Measurements from ENCODE around the gene GADL1.

Gene GADL1

DNA sequence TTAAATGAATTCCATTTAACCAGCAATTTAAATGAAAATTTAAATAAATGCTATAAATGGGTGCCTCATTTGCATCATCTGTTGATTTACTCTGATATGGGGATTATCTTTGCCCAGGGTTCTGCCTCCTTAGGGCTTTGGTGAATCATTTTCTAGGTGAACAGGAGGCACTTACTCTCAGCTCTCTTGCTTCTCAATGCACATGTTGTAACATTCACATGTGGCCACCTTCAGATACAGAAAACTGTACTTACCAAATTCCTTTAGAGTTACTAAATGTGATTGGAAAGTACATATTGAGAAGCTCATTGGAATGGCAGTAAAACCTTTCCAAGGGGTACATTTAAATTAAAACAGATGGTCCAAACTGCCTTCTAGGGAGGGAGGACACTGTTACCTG is 20.8 kb downstream of the GADL1 start:
- DNase-seq (ENCODE audit: low spot score): no peak

DNA sequence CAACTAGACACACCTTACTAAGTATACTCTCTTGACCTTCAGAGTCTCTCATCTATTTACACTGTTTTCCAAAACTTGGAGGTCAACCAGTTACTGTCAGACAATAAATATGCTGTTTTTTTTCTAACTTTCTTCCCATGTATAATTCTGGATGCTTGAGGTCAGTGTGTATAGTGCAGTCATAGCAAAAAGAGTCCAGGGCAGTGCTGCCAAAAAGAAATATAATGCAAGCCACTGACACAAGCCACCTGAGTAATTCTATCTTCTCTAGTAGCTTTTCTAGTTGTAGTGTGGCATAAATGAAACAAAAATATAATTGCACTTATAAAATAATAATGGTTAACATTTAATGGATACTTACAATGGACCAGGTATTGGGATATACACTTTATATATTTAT is 21.6 kb downstream of the GADL1 start:
- DNase-seq (ENCODE audit: low spot score): no peak

DNA sequence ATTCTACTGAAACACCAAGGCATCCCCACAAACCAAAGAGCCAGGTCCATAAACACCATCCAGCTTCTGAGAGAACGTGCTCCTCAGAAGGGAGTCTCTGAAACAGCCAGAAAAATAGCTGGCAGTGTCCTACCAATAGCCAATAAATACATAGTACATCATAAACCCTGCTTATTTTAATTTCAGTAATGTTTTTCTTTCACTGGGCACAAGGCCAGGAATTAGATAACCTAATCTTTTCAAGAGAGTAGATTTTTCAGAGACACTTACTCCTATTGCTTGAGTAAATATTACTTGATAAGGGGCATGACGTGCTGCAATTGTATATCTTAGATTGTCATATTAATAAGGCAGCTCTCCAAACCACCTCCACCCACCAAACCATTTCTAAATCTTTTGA is 22.7 kb downstream of the GADL1 start:
- DNase-seq (ENCODE audit: low spot score): no peak

DNA sequence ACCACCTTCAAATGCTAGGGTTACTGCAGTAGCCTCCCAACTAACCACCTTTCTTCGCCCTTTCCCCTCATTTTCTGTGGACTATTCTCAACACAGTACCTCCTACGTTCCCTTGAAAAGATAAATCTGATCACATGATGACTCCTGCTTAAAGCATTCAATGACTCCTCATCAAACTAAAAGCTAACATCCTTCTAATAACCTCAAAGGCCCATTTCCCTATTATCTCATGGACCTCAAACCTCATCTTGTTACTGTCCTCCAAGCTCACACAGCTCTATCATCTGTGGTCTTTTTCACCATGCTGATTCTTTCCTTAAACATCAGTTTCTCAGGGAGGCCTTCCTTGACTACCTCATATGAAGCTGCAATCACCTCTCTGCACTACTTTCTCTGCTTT is 29.6 kb downstream of the GADL1 start:
- DNase-seq (ENCODE audit: low spot score): no peak

DNA sequence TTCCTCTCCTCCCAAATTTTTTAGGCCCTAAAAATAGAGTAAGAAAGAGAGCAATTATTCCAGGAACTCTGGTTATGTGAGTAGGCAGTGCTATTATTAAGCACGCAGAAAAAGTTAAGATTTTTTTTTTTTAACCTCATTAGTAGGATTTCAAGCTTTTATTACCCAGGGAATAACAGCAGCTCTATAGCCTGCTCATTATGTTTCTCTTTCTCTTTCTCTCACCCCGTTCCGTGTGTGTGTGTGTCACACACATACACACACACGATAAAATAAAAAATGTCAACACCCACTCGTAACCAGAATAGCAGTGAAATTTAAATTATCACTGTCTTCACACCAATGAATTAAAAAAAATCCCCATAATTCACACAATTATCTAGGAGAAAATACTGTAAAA is 30.3 kb downstream of the GADL1 start:
- no peak for DNase-seq (ENCODE audit: low spot score)

DNA sequence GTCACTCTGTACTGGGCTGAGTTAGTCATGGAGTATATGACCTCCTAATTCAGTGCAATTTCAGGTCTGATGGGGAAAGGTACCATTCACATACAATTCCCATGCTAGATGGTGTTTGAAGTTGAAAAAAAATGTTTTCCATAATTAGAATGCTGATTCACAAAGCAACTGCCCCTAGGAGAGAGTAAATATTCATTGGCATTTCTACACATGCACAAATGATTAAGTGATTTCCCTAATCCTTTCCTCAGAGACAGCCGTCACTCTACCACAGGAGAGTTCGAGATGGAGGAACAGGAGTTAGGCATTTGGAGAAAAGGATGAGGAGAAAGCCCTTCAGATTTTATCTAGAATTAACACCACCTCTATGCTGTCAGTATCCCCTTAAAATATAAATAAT is 32.5 kb downstream of the GADL1 start:
- DNase-seq (ENCODE audit: low spot score): no peak

DNA sequence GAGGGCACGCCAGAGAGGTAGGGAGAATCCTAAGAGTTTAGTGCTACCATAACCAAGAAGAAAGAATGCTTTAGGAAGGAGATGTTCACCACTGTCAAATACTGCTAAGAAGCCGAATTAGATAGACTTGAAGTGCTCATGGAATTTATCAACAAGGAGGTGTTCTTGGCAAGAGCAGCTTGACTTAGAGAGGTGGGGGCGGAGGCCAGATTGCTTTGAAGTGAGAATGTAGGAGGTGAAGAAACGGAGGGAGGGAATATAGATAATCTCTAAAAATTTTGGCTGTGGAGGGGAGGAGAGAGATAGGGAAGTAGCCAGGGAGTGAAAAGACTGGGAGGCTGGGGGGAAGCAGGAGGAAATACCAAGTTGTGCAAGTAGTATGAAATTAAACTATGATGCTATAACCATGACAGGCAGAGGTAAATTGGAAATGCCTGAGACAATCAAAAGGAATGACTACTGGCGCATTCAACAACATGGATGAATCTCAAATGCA is 35.5 kb downstream of the GADL1 start:
- no peak for DNase-seq (ENCODE audit: low spot score)

DNA sequence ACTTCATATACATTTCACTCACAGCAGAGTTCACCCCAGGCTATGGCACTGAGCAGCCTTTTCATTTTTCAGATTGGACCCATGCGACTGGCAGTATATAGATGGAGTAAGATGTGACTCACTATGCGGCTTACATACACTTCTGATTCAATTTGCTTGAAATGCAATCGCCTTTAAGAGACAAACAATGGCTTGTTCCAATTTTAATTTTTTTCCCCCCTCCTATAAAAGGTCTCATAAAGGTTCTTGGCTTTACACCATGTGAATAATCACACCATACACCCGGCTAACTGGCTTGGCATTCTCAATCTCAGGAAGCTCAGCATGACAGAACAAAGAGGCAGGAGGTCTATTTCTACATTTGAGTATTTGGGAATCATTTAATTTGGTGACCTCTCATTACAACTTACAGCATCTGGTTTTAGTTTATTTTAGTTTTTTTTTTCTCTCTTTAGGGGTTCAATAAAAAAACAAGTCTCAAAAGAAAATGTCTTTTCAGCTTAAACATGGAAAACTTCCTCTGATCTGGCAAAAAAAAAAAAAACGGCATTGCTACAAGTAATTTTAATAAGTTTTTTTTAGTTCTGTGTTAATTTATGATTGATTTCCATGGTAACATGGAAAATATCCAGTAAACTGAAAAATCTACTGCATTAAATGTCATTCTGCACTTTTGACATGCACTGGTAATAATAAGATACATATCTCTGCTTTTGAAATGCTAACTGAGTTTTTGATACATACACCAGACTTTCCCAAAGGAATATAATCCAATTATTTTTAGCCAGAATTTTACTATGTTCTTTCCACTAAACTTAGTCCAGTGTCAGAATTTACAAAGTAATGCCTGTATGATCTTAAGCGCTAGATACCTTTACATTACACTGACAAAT is 38.8 kb downstream of the GADL1 start:
- no peak for DNase-seq (ENCODE audit: low spot score)

DNA sequence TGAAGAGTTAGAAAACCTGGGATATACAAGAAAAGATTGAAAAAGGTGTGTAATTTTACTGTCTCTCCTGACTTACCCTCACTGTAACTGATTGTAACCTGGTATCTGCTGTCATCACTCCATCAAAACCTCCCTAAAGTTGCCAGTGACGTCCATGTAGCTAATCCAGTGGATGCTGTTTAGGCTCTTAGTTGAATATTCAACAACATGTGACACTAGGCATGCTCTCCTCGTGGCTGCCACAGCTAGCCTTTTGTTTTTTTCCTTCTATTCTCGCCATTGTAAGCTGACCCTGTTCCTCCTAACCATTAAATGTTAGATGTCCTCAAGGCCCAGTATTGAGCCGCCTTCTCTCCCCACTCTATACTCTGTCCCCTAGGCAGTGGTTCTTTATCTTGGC is 41.6 kb downstream of the GADL1 start:
- no peak for DNase-seq (ENCODE audit: low spot score)

DNA sequence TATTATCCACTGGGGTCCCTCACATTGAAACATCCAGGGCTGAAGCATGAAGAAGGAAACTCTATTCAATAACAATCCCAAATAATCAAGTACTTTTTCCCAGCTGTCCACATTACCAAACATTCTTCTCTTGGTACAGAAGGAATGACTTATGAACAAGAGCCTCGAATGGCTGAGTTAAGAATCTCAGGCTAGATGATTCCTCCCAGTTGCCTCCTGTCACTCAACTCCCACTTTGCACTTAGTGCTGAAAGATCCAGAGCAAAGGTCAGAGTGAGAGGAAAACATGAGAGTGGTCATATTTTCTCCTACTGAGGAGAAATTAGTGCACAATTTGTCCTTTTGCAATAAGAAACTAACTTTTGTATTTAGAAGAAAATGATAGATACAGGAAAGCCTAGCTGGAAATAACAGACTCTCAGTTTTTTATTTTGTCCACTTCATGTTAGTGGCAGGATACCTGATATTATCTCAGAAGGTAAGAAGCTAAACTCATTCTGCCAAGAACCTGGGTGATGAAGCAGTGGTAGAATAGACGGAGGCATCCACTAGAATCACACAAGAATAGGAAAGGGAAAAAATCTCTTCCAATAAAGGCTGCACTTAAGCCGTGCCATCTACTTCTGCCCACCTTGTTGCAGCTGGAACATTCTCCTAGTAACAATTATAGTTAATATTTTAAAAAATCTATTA is 46.2 kb downstream of the GADL1 start:
- DNase-seq (ENCODE audit: low spot score): no peak

DNA sequence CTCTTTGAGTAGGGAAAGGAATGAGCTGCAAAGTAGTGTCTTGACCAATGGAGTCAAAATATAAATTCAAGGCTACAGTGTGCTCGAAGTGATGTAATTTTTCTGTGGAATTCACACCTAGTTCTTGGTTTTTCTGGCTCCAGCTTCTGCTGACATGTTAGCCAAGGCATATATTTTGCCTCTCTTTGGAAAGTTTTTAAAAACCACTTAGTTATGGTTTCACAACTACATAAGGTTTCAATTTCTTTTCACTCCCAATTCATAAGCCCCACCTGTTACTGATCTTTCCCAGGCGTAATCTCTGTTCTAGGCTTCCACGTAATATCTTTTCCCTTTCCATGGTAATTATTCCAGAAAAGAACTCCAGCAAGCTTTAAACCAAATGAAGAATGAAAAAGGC is 46.9 kb downstream of the GADL1 start:
- DNase-seq (ENCODE audit: low spot score): no peak

DNA sequence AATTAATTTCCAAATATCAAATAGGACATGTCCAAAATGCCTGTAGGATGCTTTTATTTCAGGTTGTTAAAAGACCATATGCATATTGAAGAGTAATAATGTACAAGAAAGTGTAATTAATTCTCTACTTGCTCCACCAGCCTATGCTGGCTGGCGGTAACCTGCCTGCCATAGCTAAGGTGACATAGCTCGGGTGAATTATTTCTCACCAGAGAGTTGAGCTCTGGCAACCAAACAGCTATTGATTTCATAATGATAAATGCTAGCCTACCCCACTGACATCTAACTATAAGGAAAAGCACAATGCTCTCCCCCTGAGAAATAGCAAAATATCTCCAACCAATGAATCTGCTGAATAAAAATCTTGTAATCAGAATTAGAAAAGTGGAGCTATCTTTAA is 48.9 kb downstream of the GADL1 start:
- no peak for DNase-seq (ENCODE audit: low spot score)

DNA sequence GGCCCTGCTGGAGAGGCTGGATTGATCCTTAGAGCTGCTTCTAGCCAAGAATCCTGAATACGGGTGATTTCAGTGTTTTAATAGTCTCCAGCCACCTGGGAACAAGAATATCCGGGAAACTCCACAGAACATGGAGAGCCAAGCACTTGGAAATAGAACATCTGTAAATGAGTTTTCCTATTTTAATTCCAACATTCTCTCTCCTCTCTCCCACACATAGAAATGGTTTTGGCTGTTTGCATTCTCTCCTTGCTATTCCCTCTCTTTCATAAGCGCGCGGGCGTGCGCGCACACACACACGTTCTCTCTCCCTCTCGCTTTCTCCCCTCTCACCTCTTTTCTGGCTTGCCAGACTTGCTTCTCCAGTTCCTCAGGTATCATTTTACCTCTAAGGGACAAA is 50.6 kb downstream of the GADL1 start:
- no peak for DNase-seq (ENCODE audit: low spot score)

DNA sequence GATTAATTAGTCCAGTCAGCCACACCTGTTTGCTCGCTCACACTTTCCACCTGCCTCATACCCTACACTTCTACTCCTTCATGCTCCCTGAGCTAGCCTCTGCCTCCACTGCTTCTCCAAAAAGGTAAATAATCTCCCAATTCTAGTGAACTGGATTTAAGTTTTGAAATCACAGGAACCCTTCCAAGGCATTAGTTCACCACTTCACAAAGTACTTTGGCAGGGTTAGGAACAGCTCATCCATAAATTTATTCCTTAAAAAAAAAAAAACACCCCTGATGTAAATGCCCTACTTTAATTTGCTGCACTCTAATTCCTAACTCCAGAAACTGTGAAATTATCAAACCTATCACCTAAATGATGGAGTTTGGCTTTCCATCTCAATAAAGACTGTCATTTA is 58.3 kb downstream of the GADL1 start:
- no peak for DNase-seq (ENCODE audit: low spot score)

DNA sequence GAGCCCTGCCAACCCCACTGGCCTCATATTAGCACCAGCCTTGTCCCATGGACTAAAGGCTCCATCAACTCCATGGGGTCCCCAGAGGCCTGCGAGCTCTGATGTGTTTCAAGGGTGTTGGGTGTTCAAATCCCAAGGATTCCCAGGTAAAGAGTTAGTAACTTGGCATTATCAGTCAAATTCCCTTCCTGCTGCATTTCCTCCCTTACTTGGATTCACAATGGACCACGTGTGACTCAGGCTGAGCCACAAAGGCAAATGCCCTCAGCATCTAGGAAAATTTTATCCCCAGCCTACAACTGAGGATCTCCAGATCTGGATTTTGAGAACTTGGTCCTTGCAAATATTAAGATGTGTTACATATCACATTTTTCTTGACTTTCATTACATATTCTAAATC is 58.8 kb downstream of the GADL1 start:
- DNase-seq (ENCODE audit: low spot score): no peak

DNA sequence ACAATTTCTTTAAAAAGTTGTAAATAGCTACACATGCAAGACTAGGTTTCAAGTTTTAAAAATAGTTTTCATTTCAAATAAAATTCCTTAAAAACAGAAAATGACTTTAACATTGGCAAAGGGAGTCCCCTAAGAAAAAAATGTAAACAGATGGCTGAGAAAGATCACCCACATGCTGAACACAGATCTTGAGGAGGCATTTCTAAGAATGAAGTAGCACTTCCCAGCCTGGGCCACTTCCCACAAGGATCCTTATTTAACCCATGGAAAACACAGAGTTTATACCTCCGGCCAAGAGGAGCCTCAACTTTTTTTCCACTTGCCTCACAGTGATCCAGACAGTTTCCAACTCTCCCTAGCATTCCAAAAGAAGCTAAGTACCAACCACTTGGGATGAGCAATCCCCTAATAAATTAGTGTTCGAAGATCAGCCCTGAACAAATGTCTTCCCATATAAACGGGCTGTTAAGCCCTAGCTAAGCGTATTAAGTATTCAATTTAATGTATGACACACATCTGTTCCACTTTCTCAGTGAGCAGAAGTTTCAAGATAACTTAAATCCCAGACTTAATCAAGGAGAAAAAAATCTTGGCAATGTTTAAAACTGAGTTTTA is 61.4 kb downstream of the GADL1 start:
- DNase-seq (ENCODE audit: low spot score): no peak

DNA sequence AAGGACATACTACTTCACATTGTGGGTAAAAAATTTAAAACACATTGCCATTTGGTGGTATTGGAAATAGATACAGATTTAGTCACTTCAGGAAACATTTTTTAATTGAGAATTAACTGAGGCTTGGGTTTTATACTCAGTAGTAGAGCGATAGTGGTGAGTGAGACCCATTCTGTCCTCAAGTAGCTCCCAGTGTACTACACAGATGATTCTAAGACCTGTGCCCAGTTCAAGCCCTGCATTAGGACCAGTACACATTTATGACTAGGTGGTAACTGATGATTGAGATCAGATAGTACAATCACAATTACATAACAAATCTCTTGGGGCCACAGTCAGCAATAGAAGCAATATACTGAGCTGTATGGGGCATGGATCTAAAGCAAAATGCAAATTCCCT is 67.4 kb downstream of the GADL1 start:
- no peak for DNase-seq (ENCODE audit: low spot score)

DNA sequence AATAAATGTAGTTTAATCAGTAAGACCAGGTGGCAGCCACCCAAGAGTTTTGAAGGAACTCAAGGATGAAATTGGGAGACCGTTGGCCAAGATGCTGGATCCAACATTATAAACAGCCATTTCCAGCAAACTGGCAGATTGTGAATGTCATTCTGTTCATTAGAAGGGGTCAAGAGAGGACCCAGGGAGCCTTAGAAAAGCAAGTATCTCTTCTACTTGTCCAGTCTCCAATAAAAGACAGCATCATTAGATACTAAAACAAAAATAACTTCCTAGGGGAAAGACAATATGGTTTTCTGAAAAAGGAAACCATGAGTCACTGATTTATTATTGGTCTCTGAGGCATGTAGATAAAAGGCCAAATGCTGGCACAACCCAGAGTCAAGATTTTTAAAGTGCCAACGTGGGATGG is 67.9 kb downstream of the GADL1 start:
- DNase-seq (ENCODE audit: low spot score): no peak

DNA sequence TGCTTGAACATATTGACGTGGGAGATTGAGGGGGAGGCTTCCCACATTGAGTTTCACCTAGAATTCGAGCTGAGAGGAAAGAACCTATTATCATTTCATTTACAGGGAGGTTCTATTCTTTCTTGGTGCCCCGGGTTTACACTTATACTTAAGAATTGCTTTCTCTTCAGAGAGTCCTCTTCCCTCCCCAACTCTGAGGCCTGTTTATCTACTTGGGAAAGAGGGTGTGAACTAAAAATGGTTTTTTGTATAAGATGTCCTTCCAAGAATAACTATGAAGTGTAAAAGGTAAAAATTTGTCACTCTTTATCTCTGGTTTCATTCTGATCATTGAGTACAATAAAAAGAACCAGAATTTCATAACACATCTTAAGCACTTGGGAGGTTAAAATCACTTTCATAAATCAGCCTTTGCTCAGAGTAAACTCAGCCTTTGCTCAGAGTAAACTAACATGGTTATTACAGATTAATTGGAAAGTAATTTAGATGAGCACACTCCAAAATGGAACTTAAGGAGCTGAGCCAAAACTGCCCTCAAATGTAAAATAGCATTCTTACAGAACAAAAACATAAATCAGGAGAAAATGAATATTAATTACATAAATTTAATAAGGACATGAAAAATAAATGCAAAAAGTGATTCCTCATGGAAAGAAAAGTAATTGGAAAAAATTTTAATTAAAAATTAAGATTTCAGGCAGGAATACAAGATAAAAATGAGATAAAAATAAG is 75.2 kb downstream of the GADL1 start:
- no peak for DNase-seq (ENCODE audit: low spot score)

DNA sequence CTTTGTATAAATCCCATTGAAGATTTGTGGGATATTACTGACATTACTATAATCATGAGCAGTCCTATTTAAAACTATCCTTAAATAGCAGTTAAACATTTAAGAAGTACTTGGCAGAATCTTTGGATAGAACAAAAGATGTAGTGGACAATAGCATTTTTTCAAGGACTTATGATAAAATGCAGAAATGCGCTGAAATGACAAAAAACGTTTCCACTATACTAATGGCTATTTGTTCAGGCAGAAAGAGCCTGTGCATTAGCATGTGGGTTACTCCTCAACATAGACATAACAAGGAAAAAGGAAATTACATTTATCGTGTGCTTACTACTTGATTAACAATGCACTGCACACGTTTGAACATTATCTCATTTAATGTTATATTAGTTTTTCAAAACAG is 80.7 kb downstream of the GADL1 start:
- DNase-seq (ENCODE audit: low spot score): no peak

DNA sequence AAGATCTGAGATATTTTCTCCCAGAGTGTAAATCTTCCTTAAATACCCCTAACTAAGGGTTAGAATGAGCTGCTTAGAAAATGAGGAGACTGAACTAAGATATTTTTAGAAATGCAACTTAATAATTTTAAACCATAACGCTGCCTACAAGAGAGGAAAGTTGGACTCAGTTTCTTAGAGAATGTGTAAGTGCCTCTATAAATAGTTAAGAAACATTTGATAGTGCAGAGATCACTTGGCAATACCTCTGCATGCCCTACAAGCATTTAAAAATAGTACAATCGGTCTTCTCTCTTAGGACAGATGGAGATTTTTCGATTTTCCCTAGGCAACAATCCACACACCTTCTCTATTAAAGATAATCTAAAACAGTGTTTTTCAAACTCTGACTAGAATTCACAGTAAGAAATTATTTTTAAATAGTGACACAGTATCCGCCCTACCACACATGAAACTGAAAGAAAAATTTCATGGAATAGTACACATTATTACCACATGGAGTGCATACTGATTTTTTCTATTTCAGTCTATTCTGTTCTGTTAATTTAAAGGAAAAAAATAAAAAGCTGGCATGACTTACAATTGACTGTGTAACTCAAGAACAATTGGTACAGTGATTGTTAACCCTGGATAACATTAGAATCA is 83.2 kb downstream of the GADL1 start:
- DNase-seq (ENCODE audit: low spot score): no peak

DNA sequence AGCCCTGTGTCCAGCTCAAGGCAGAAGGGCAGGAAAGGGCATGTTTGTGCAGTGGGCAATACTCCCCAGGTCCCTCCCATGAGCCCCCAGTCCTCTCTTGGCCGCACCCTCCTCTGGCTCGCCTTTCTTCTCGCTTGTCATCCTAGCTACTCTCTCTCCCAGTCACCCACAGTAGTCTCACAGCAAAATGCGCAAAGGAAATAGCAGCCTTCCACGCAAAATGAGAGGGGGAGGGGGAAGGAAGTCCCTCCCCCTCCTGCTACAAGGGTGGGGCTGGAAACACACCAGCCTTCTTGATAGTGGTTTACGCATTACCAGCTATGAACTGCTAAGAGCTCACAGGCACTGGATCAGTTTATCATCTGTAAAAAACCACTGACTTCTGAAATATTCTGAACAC is 83.8 kb downstream of the GADL1 start:
- DNase-seq (ENCODE audit: low spot score): no peak

Data from CD4-positive, alpha-beta T cell treated with Interleukin-2 at 100 ng/mL for 4 hours (primary cell).